Spleen (tissue), 7 donors: ENCODE results near the gene GRAP2.

ENCODE experiments used
- CTCF ChIP-seq, 11 experiments: fragments of 200-600 bp in 7 of 11; fragments of 450-650 bp in 4 of 11; sonication (generic) in 4 of 11; IDR thresholded peaks in 8 of 11; conservative IDR thresholded peaks in 3 of 11; 1 replicate in 7 of 11; 2 replicates in 4 of 11; pipeline versions ENCODE4 v1.4.0 to v1.8.0; 2016 to 2021; ENCODE audit warnings: antibody characterized with exemption in 11 of 11, inconsistent platforms in 4 of 11, mild to moderate bottlenecking in 1 of 11
- POLR2AphosphoS5 ChIP-seq, 3 donors: sonication (generic); formaldehyde crosslinking; IDR thresholded peaks; one replicate each; pipeline ENCODE4 v1.5.1; 2017; ENCODE audit warnings: antibody characterized with exemption in 3 of 3
- donor health status: DM: no; HTN: no; CAD: no; lungs with moderate emphysema.
- donor health status: DM: no; HTN: no; CAD: no.
- donor health status: DM: no; HTN: no; CAD: no.

GRCh38 chr22:39946126-39946502 is 45.2 kb downstream of the GRAP2 start:
- TF ChIP-seq POLR2AphosphoS5 (IDR thresholded peaks at IDR 0.05) (no peak), CTCF (IDR thresholded peaks at IDR 0.05 in 8 of 11, conservative IDR thresholded peaks at IDR 0.05 in 3 of 11) (no peak)
